Stimulated activated memory B cell treated with anti-CD40 and anti-IgM and Interleukin-4, amounts not matched to agents 10 μg/mL and 1 μg/mL and 100 μg/mL, for 72 hours (primary cell): ENCODE measurements around the gene SORL1.
A peak's percentile ranks its signal among the peaks of the same experiment; 100 is the strongest.

Experiments used
- ATAC-seq: fragments of 150-1000 bp; cut with Tn5 transposase; 2 replicates; pipeline ENCODE4 v1.10.0; 2021
- H3K27ac Mint-ChIP-seq: one replicate; pipeline ENCODE4 v1.8.0; 2022; ENCODE audit warnings: mild to moderate bottlenecking, mixed read lengths
- H3K27me3 Mint-ChIP-seq: one replicate; pipeline ENCODE4 v1.8.0; 2022; ENCODE audit warnings: mixed read lengths
- H3K36me3 Mint-ChIP-seq: one replicate; pipeline ENCODE4 v1.8.0; 2022; ENCODE audit warnings: mixed read lengths
- H3K4me1 Mint-ChIP-seq: one replicate; pipeline ENCODE4 v1.8.0; 2022; ENCODE audit warnings: mixed read lengths
- H3K4me3 Mint-ChIP-seq: one replicate; pipeline ENCODE4 v1.8.0; 2022; ENCODE audit warnings: mild to moderate bottlenecking, moderate library complexity, mixed read lengths
- H3K9me3 Mint-ChIP-seq: one replicate; pipeline ENCODE4 v1.8.0; 2022; ENCODE audit warnings: mixed read lengths

Gene SORL1

GRCh38 chr11:121590772-121591404 lies 138.8 kb downstream of the SORL1 start:
- Mint-ChIP-seq H3K27me3 (no peaks in the 10 kb centered on the region), H3K36me3 (peaks cover 13% of the 10 kb centered on the region), H3K27ac (peak overlapping the region; percentile 4), H3K9me3 (peaks cover 3% of the 10 kb centered on the region), H3K4me1 (peaks cover 29% of the 10 kb centered on the region), H3K4me3 (no peak overlapping the region)
- no peak for ATAC-seq

- Mint-ChIP-seq H3K4me3 (no peak overlapping the region), H3K27ac (peak overlapping the region; percentile 4), H3K9me3 (peaks cover 3% of the 10 kb centered on the region), H3K27me3 (no peaks in the 10 kb centered on the region), H3K36me3 (peaks cover 13% of the 10 kb centered on the region), H3K4me1 (peaks cover 29% of the 10 kb centered on the region)
- ATAC-seq = peak; percentile 65
Observed at GRCh38 chr11:121591405-121592033, 139.4 kb downstream of the SORL1 start.

GRCh38 chr11:121592708-121593107 lies 140.6 kb downstream of the SORL1 start:
- no peak overlapping the region for H3K4me3 Mint-ChIP-seq
- no peak for ATAC-seq
- H3K27me3 Mint-ChIP-seq = no peaks in the 10 kb centered on the region
- no peak overlapping the region for H3K27ac Mint-ChIP-seq
- peaks cover 3% of the 10 kb centered on the region for H3K9me3 Mint-ChIP-seq
- H3K4me1 Mint-ChIP-seq = peaks cover 29% of the 10 kb centered on the region
- peaks cover 13% of the 10 kb centered on the region for H3K36me3 Mint-ChIP-seq

GRCh38 chr11:121595717-121596161 lies 143.6 kb downstream of the SORL1 start:
- H3K4me1 Mint-ChIP-seq = peaks cover 8% of the 10 kb centered on the region
- peaks cover 3% of the 10 kb centered on the region for H3K9me3 Mint-ChIP-seq
- peaks cover 13% of the 10 kb centered on the region for H3K36me3 Mint-ChIP-seq
- H3K27ac Mint-ChIP-seq = no peak overlapping the region
- no peaks in the 10 kb centered on the region for H3K27me3 Mint-ChIP-seq
- ATAC-seq = no peak
- no peak overlapping the region for H3K4me3 Mint-ChIP-seq

- H3K4me1 Mint-ChIP-seq = peaks cover under 1% of the 10 kb centered on the region
- H3K4me3 Mint-ChIP-seq = no peak overlapping the region
- no peak for ATAC-seq
- H3K36me3 Mint-ChIP-seq = peaks cover 13% of the 10 kb centered on the region
- no peaks in the 10 kb centered on the region for H3K27me3 Mint-ChIP-seq
- peaks cover 3% of the 10 kb centered on the region for H3K9me3 Mint-ChIP-seq
- H3K27ac Mint-ChIP-seq = no peak overlapping the region
Observed at GRCh38 chr11:121596195-121597155, 144.4 kb downstream of the SORL1 start.

GRCh38 chr11:121603316-121603715 lies 151.2 kb downstream of the SORL1 start:
- Mint-ChIP-seq H3K36me3 (peaks cover 4% of the 10 kb centered on the region), H3K27ac (no peak overlapping the region), H3K4me1 (no peaks in the 10 kb centered on the region), H3K4me3 (no peak overlapping the region), H3K9me3 (no peaks in the 10 kb centered on the region), H3K27me3 (no peaks in the 10 kb centered on the region)
- no peak for ATAC-seq

- Mint-ChIP-seq H3K27ac (no peak overlapping the region), H3K9me3 (no peaks in the 10 kb centered on the region), H3K27me3 (no peaks in the 10 kb centered on the region), H3K4me1 (no peaks in the 10 kb centered on the region), H3K4me3 (no peak overlapping the region), H3K36me3 (peaks cover 4% of the 10 kb centered on the region)
- no peak for ATAC-seq
Observed at GRCh38 chr11:121604152-121604551, 152.0 kb downstream of the SORL1 start.

- no peaks in the 10 kb centered on the region for H3K36me3 Mint-ChIP-seq
- H3K27me3 Mint-ChIP-seq = no peaks in the 10 kb centered on the region
- no peaks in the 10 kb centered on the region for H3K4me1 Mint-ChIP-seq
- no peaks in the 10 kb centered on the region for H3K9me3 Mint-ChIP-seq
- no peak for ATAC-seq
- H3K4me3 Mint-ChIP-seq = no peak overlapping the region
- H3K27ac Mint-ChIP-seq = no peak overlapping the region
Observed at GRCh38 chr11:121606354-121606753, 154.2 kb downstream of the SORL1 start.

GRCh38 chr11:121607341-121607740 lies 155.2 kb downstream of the SORL1 start:
- Mint-ChIP-seq H3K27me3 (no peaks in the 10 kb centered on the region), H3K4me3 (no peak overlapping the region), H3K27ac (no peak overlapping the region), H3K36me3 (no peaks in the 10 kb centered on the region), H3K9me3 (no peaks in the 10 kb centered on the region), H3K4me1 (no peaks in the 10 kb centered on the region)
- ATAC-seq = no peak

GRCh38 chr11:121608545-121609098 lies 156.5 kb downstream of the SORL1 start:
- Mint-ChIP-seq H3K27ac (no peak overlapping the region), H3K4me1 (no peaks in the 10 kb centered on the region), H3K4me3 (no peak overlapping the region), H3K27me3 (no peaks in the 10 kb centered on the region), H3K9me3 (no peaks in the 10 kb centered on the region), H3K36me3 (no peaks in the 10 kb centered on the region)
- no peak for ATAC-seq

- ATAC-seq = no peak
- Mint-ChIP-seq H3K36me3 (no peaks in the 10 kb centered on the region), H3K4me1 (no peaks in the 10 kb centered on the region), H3K4me3 (no peak overlapping the region), H3K9me3 (no peaks in the 10 kb centered on the region), H3K27ac (no peak overlapping the region), H3K27me3 (no peaks in the 10 kb centered on the region)
Observed at GRCh38 chr11:121610706-121611105, 158.6 kb downstream of the SORL1 start.

- H3K27ac Mint-ChIP-seq = no peak overlapping the region
- H3K36me3 Mint-ChIP-seq = peaks cover under 1% of the 10 kb centered on the region
- H3K4me3 Mint-ChIP-seq = no peak overlapping the region
- no peaks in the 10 kb centered on the region for H3K9me3 Mint-ChIP-seq
- ATAC-seq = no peak
- H3K27me3 Mint-ChIP-seq = no peaks in the 10 kb centered on the region
- no peaks in the 10 kb centered on the region for H3K4me1 Mint-ChIP-seq
Observed at GRCh38 chr11:121611242-121611641, 159.1 kb downstream of the SORL1 start.

GRCh38 chr11:121613724-121614123 lies 161.6 kb downstream of the SORL1 start:
- Mint-ChIP-seq H3K27me3 (no peaks in the 10 kb centered on the region), H3K36me3 (peaks cover 6% of the 10 kb centered on the region), H3K27ac (no peak overlapping the region), H3K4me1 (no peaks in the 10 kb centered on the region), H3K4me3 (no peak overlapping the region), H3K9me3 (no peaks in the 10 kb centered on the region)
- ATAC-seq = no peak

- H3K27ac Mint-ChIP-seq = no peak overlapping the region
- H3K9me3 Mint-ChIP-seq = no peaks in the 10 kb centered on the region
- no peak for ATAC-seq
- H3K27me3 Mint-ChIP-seq = no peaks in the 10 kb centered on the region
- H3K4me1 Mint-ChIP-seq = no peaks in the 10 kb centered on the region
- H3K4me3 Mint-ChIP-seq = no peak overlapping the region
- peaks cover 6% of the 10 kb centered on the region for H3K36me3 Mint-ChIP-seq
Observed at GRCh38 chr11:121614636-121615240, 162.6 kb downstream of the SORL1 start.

GRCh38 chr11:121615501-121615900 lies 163.4 kb downstream of the SORL1 start:
- H3K27me3 Mint-ChIP-seq = no peaks in the 10 kb centered on the region
- H3K9me3 Mint-ChIP-seq = no peaks in the 10 kb centered on the region
- ATAC-seq = no peak
- H3K4me1 Mint-ChIP-seq = no peaks in the 10 kb centered on the region
- H3K27ac Mint-ChIP-seq = no peak overlapping the region
- H3K4me3 Mint-ChIP-seq = no peak overlapping the region
- peaks cover 10% of the 10 kb centered on the region for H3K36me3 Mint-ChIP-seq
